ENCODE measurements around the gene DGLUCY.
"Not testable (repeated sequence)": the region's sequence is repeated elsewhere in the genome, so short reads cannot be mapped to it uniquely, and the experiment has no call there.

- not testable (repeated sequence) for TF ChIP-seq EZH2 (IDR thresholded peaks at IDR 0.05; ENCODE audit: borderline replicate concordance)
- TF ChIP-seq, protein P1, sequence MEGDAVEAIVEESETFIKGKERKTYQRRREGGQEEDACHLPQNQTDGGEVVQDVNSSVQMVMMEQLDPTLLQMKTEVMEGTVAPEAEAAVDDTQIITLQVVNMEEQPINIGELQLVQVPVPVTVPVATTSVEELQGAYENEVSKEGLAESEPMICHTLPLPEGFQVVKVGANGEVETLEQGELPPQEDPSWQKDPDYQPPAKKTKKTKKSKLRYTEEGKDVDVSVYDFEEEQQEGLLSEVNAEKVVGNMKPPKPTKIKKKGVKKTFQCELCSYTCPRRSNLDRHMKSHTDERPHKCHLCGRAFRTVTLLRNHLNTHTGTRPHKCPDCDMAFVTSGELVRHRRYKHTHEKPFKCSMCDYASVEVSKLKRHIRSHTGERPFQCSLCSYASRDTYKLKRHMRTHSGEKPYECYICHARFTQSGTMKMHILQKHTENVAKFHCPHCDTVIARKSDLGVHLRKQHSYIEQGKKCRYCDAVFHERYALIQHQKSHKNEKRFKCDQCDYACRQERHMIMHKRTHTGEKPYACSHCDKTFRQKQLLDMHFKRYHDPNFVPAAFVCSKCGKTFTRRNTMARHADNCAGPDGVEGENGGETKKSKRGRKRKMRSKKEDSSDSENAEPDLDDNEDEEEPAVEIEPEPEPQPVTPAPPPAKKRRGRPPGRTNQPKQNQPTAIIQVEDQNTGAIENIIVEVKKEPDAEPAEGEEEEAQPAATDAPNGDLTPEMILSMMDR (IDR thresholded peaks at IDR 0.05; ENCODE audit: poor library complexity), result not testable (repeated sequence)
Observed at GRCh38 chr14:91093743-91094472, 20.0 kb upstream of the DGLUCY start.
